ENCODE results near the gene C16orf82. TPM values are rescaled to one million over a fixed set of nuclear protein-coding genes. Genes with fewer than 3 reads are reported as not detected.

C16orf82 gene
- not detected in 2 replicates for total RNA-seq

DNA sequence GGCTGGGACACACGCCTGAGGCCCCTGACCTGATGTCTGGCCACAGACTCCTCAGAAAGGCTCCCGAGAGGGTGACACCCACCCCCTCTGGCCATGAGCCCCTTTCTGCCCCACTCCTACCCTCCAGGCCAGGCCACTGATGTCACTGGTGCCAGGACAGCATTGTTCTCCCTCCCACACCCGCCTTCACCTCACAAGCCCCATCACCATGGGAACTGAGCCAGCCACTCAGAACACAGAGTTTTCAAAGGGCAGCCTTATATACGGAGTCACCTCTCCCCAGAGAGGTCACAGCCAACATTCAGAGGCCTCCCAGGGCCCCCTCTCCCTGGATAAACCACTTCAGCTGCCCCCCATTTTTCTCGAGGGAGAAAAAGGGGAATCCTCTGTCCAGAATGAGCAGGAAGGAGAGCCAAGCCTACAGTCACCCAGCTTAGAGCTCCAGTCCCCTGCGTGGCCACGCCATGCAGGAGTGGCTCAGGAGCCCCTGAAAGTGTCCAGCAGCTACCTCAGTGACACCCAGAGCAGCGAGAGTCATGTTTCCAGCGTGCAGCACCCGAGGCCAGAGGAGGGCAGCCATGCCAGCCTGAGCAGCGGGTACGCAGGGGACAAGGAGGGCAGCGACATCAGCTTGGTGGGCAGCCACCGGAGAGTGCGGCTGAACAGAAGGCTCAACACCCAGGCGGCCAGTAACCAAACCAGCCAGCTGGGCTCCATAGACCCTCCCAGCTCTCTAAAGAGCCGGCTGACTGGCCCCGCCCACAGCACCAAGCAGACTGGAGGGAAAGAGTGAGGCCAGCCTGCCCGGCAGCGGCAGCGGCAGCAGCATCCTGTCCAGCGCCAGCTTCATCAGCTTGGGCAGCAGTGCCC lies at the start of gene C16orf82:
Gene C16orf82, plus strand, starts transcription at position 260 of the 870 bp plus-strand sequence.
- H3K27ac ChIP-seq (ENCODE audit: low read depth, low read length), result no peak within 1 kb of the TSS
- H3K27me3 ChIP-seq (ENCODE audit: insufficient read depth, low read length), result no peaks in the 10 kb centered on the region
- H4K20me1 ChIP-seq (ENCODE audit: insufficient read depth, low read length), result no peaks in the 10 kb centered on the region
- no peaks in the 10 kb centered on the region for H3K4me1 ChIP-seq (ENCODE audit: insufficient read depth, low read length)
- H3K79me2 ChIP-seq (ENCODE audit: insufficient read depth, low read length), result no peaks in the 10 kb centered on the region
- TF ChIP-seq, protein P1, sequence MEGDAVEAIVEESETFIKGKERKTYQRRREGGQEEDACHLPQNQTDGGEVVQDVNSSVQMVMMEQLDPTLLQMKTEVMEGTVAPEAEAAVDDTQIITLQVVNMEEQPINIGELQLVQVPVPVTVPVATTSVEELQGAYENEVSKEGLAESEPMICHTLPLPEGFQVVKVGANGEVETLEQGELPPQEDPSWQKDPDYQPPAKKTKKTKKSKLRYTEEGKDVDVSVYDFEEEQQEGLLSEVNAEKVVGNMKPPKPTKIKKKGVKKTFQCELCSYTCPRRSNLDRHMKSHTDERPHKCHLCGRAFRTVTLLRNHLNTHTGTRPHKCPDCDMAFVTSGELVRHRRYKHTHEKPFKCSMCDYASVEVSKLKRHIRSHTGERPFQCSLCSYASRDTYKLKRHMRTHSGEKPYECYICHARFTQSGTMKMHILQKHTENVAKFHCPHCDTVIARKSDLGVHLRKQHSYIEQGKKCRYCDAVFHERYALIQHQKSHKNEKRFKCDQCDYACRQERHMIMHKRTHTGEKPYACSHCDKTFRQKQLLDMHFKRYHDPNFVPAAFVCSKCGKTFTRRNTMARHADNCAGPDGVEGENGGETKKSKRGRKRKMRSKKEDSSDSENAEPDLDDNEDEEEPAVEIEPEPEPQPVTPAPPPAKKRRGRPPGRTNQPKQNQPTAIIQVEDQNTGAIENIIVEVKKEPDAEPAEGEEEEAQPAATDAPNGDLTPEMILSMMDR (IDR thresholded peaks at IDR 0.05; ENCODE audit: extremely low read depth, low read depth, low read length), result no peak
- DNase-seq (ENCODE audit: insufficient read length, low spot score, missing footprints), result no peak
- H3K4me2 ChIP-seq (ENCODE audit: insufficient read depth, low read length), result no peak within 1 kb of the TSS
- H3K9me3 ChIP-seq (ENCODE audit: low read depth, low read length), result no peaks in the 10 kb centered on the region
- no peak within 1 kb of the TSS for H3K4me3 ChIP-seq (ENCODE audit: insufficient read depth, low read length)
- no peaks in the 10 kb centered on the region for H3K36me3 ChIP-seq (ENCODE audit: insufficient read depth, low read length)
- no peak within 1 kb of the TSS for H2AFZ ChIP-seq (ENCODE audit: low read length)

DNA sequence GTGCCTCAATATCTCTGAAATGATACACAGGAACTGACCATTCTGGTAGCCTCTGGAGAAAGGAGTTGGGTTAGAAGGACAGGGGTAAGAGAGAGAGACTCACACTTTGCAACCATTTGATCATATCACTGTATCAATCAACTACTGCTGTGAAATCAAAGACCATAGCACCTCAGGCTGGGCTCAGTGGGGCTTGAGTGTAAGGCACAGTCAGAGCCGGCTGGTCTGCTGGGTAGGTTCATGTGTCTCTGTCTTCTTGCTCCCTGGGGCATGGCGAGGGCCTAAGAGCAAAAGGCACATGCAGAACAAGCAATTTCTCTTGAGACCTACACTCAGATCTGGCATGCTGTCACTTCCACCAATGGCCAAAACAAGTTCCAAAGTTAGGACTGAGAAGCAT lies 46.7 kb upstream of the C16orf82 start:
- no peak overlapping the region for H3K27ac ChIP-seq (ENCODE audit: low read depth, low read length)
- H3K9me3 ChIP-seq (ENCODE audit: low read depth, low read length), result no peaks in the 10 kb centered on the region
- no peak for DNase-seq (ENCODE audit: insufficient read length, low spot score, missing footprints)
- H4K20me1 ChIP-seq (ENCODE audit: insufficient read depth, low read length), result no peaks in the 10 kb centered on the region
- no peak overlapping the region for H3K4me3 ChIP-seq (ENCODE audit: insufficient read depth, low read length)
- TF ChIP-seq, protein P1 (IDR thresholded peaks at IDR 0.05; ENCODE audit: extremely low read depth, low read depth, low read length), result no peak
- H3K79me2 ChIP-seq (ENCODE audit: insufficient read depth, low read length), result no peaks in the 10 kb centered on the region
- no peaks in the 10 kb centered on the region for H3K27me3 ChIP-seq (ENCODE audit: insufficient read depth, low read length)
- no peak overlapping the region for H2AFZ ChIP-seq (ENCODE audit: low read length)
- H3K36me3 ChIP-seq (ENCODE audit: insufficient read depth, low read length), result no peaks in the 10 kb centered on the region
- H3K4me1 ChIP-seq (ENCODE audit: insufficient read depth, low read length), result no peaks in the 10 kb centered on the region
- H3K4me2 ChIP-seq (ENCODE audit: insufficient read depth, low read length), result no peak overlapping the region

DNA sequence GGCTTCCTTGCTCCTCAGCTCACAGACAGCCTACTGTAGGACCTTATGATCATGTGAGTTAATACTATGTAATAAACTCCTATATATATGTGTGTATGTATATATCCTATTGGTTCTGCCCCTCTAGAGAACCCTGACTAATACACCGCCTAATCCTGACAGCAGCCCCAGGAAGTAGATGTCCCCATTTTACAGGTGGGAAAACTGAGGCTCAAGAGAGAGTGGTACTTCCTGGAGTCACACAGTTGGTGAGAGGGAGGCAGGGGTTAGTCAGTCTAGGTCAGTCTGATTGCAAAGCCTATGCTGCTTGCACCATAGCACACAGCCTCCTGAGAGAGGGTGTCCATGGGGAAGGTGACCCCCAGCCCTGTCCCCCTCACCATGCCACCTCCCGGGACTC lies 42.7 kb upstream of the C16orf82 start:
- Histone ChIP-seq H2AFZ (ENCODE audit: low read length) (no peak overlapping the region), H3K27ac (ENCODE audit: low read depth, low read length) (no peak overlapping the region), H3K4me2 (ENCODE audit: insufficient read depth, low read length) (no peak overlapping the region), H3K36me3 (ENCODE audit: insufficient read depth, low read length) (no peaks in the 10 kb centered on the region), H3K79me2 (ENCODE audit: insufficient read depth, low read length) (no peaks in the 10 kb centered on the region), H4K20me1 (ENCODE audit: insufficient read depth, low read length) (no peaks in the 10 kb centered on the region), H3K4me1 (ENCODE audit: insufficient read depth, low read length) (no peaks in the 10 kb centered on the region), H3K9me3 (ENCODE audit: low read depth, low read length) (no peaks in the 10 kb centered on the region), H3K27me3 (ENCODE audit: insufficient read depth, low read length) (no peaks in the 10 kb centered on the region), H3K4me3 (ENCODE audit: insufficient read depth, low read length) (no peak overlapping the region)
- TF ChIP-seq, protein P1 (IDR thresholded peaks at IDR 0.05; ENCODE audit: extremely low read depth, low read depth, low read length), result no peak
- no peak for DNase-seq (ENCODE audit: insufficient read length, low spot score, missing footprints)

DNA sequence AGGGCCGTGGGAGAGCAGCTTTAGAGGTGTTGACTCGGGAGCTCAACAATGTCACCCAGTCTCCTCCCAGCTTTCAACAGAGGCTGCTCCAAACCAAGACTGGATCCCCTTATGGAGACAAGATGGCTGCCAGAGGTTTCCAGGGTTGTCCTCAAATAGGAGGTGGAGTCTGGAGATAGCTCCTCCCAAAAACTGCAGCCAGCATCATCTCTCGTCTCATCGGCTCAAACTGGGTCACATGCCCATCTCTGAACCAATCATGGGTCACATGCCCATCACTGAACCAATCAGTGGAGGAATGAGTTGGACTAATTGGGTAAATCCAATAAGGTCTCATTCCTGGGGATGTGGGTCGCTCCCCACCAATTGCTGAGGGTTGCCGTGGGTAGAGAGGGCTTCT lies 41.1 kb upstream of the C16orf82 start:
- H2AFZ ChIP-seq (ENCODE audit: low read length), result no peak overlapping the region
- H3K9me3 ChIP-seq (ENCODE audit: low read depth, low read length), result no peaks in the 10 kb centered on the region
- no peak for DNase-seq (ENCODE audit: insufficient read length, low spot score, missing footprints)
- H3K27ac ChIP-seq (ENCODE audit: low read depth, low read length), result no peak overlapping the region
- TF ChIP-seq, protein P1 (IDR thresholded peaks at IDR 0.05; ENCODE audit: extremely low read depth, low read depth, low read length), result no peak
- H3K36me3 ChIP-seq (ENCODE audit: insufficient read depth, low read length), result no peaks in the 10 kb centered on the region
- H3K27me3 ChIP-seq (ENCODE audit: insufficient read depth, low read length), result no peaks in the 10 kb centered on the region
- no peak overlapping the region for H3K4me3 ChIP-seq (ENCODE audit: insufficient read depth, low read length)
- H3K79me2 ChIP-seq (ENCODE audit: insufficient read depth, low read length), result no peaks in the 10 kb centered on the region
- no peaks in the 10 kb centered on the region for H3K4me1 ChIP-seq (ENCODE audit: insufficient read depth, low read length)
- H4K20me1 ChIP-seq (ENCODE audit: insufficient read depth, low read length), result no peaks in the 10 kb centered on the region
- H3K4me2 ChIP-seq (ENCODE audit: insufficient read depth, low read length), result no peak overlapping the region
